Stimulated activated CD8-positive, alpha-beta memory T cell treated with anti-CD3 and anti-CD28 coated beads, Interleukin-7, amount 100 ng/mL, for 48 hours (primary cell): ENCODE results near the gene PHRF1.
A peak's percentile ranks its signal among the peaks of the same experiment; 100 is the strongest.

Source experiments
- DNase-seq, 2 donors: peaks; one replicate each; pipeline ENCODE4 v3.0.0-alpha.2; 2020; ENCODE audit warnings: low read depth in 1 of 2; ENCODE audit errors: extremely low read depth in 1 of 2

The PHRF1 gene

GRCh38 chr11:575996-576768 lies at the start of gene PHRF1:
Gene PHRF1, plus strand, starts transcription at chr11:576470. Its CDS starts 5,043 bp downstream, at chr11:581513.
- peak; percentile 85 to 92 for DNase-seq

GRCh38 chr11:528166-528814 lies 48.0 kb upstream of the PHRF1 start:
- DNase-seq: no peak

- no peak for DNase-seq
Measured at GRCh38 chr11:528815-529727, 47.2 kb upstream of the PHRF1 start.

- no peak for DNase-seq
Measured at GRCh38 chr11:529728-530411, 46.4 kb upstream of the PHRF1 start.

- no peak for DNase-seq
Measured at GRCh38 chr11:530960-531831, 45.1 kb upstream of the PHRF1 start.

- DNase-seq: no peak
Measured at GRCh38 chr11:531919-532526, 44.2 kb upstream of the PHRF1 start.

- no peak for DNase-seq
Measured at GRCh38 chr11:532527-532985, 43.7 kb upstream of the PHRF1 start.

GRCh38 chr11:532986-533585 lies 43.2 kb upstream of the PHRF1 start:
- no peak for DNase-seq

GRCh38 chr11:533586-534395 lies 42.5 kb upstream of the PHRF1 start:
- DNase-seq: no peak

- no peak for DNase-seq
Measured at GRCh38 chr11:534396-535209, 41.7 kb upstream of the PHRF1 start.

GRCh38 chr11:535210-535518 lies 41.1 kb upstream of the PHRF1 start:
- DNase-seq: no peak

- DNase-seq: peak; percentile 91 to 94
Measured at GRCh38 chr11:535519-536454, 40.5 kb upstream of the PHRF1 start, which contains the start of gene HRAS. Gene HRAS, minus strand, starts transcription at chr11:535576.

GRCh38 chr11:536841-537621 lies 39.2 kb upstream of the PHRF1 start, which contains the start of gene LRRC56:
Gene LRRC56, plus strand, starts transcription at chr11:537527. Its CDS starts 3,158 bp downstream, at chr11:540685.
- peak; percentile 82 to 90 for DNase-seq

- no peak for DNase-seq
Measured at GRCh38 chr11:537622-538430, 38.4 kb upstream of the PHRF1 start.
